Esophagus muscularis mucosa (tissue), 4 donors: ENCODE measurements around the gene PDCD6IP. TPM values are rescaled to one million over a fixed set of nuclear protein-coding genes. Genes with fewer than 3 reads are reported as not detected.
"Not testable (repeated sequence)": the region's sequence is repeated elsewhere in the genome, so short reads cannot be mapped to it uniquely, and the experiment has no call there.

ENCODE experiments used
- DNase-seq: peaks from one replicate; pipeline ENCODE4 v3.0.0-alpha.2; 2017; ENCODE audit errors: extremely low spot score
- H3K27ac ChIP-seq, 4 donors: fragments of 200-600 bp; sonication (generic); replicated peaks in 1 of 4; 1 replicate in 3 of 4; 2 replicates in 1 of 4; pipeline ENCODE4 v1.5.1; 2016 to 2019; ENCODE audit warnings: mild to moderate bottlenecking in 1 of 4
- H3K27me3 ChIP-seq, 4 donors: fragments of 200-600 bp; sonication (generic); one replicate each; pipeline versions ENCODE4 v1.5.1 to v1.6.0; 2016 to 2019
- H3K36me3 ChIP-seq, 4 donors: fragments of 200-600 bp; sonication (generic); one replicate each; pipeline ENCODE4 v1.5.1; 2016 to 2019
- H3K4me1 ChIP-seq, 4 donors: fragments of 200-600 bp; sonication (generic); one replicate each; pipeline ENCODE4 v1.5.1; 2016 to 2019
- H3K4me3 ChIP-seq, 4 donors: fragments of 200-600 bp; sonication (generic); 1 replicate in 2 of 4; 2 replicates in 2 of 4; pipeline ENCODE4 v1.5.1; 2016 to 2019; ENCODE audit warnings: mild to moderate bottlenecking in 4 of 4, moderate library complexity in 1 of 4
- H3K9me3 ChIP-seq, 4 donors: fragments of 200-600 bp; sonication (generic); 1 replicate in 3 of 4; 2 replicates in 1 of 4; pipeline ENCODE4 v1.5.1; 2016 to 2019
- EP300 ChIP-seq: sonication (generic); formaldehyde crosslinking; IDR thresholded peaks from one replicate; pipeline ENCODE4 v1.6.1; 2017; ENCODE audit warnings: antibody characterized with exemption
- POLR2A ChIP-seq: fragments of 450-650 bp; IDR thresholded peaks from one replicate; pipeline ENCODE4 v1.6.1; 2017; ENCODE audit warnings: antibody characterized with exemption, moderate library complexity, mild to moderate bottlenecking, low read depth
- POLR2AphosphoS5 ChIP-seq, 2 donors: sonication (generic); formaldehyde crosslinking; IDR thresholded peaks; one replicate each; pipeline ENCODE4 v1.6.1; 2017; ENCODE audit warnings: antibody characterized with exemption in 2 of 2
- WGBS: methylation state at CpG from one replicate; pipeline ENCODE4 v1.1.5; 2018; 5-methylcytosine and 5-hydroxymethylcytosine counted together
- intact Hi-C: fragments of 100-400 bp; cut with DNase I; formaldehyde crosslinking; loops from one replicate; pipeline ENCODE4 v1.15.1; 2023
- total RNA-seq, 4 donors: library from RNA; depleted of rRNA; stranded (reverse); fragments of >200 nt; gene quantifications; one replicate each; pipeline versions ENCODE4 v1.1.0 to v1.2.1, GENCODE V29; 2016
- TF ChIP-seq, protein P1 (sequence below), 3 experiments: fragments of 200-600 bp in 2 of 3; fragments of 450-650 bp in 1 of 3; sonication (generic) in 2 of 3; IDR thresholded peaks; one replicate each; pipeline ENCODE4 v1.5.1; 2017 to 2019; ENCODE audit warnings: antibody characterized with exemption in 3 of 3, mild to moderate bottlenecking in 2 of 3, moderate library complexity in 1 of 3

PDCD6IP gene, protein sequence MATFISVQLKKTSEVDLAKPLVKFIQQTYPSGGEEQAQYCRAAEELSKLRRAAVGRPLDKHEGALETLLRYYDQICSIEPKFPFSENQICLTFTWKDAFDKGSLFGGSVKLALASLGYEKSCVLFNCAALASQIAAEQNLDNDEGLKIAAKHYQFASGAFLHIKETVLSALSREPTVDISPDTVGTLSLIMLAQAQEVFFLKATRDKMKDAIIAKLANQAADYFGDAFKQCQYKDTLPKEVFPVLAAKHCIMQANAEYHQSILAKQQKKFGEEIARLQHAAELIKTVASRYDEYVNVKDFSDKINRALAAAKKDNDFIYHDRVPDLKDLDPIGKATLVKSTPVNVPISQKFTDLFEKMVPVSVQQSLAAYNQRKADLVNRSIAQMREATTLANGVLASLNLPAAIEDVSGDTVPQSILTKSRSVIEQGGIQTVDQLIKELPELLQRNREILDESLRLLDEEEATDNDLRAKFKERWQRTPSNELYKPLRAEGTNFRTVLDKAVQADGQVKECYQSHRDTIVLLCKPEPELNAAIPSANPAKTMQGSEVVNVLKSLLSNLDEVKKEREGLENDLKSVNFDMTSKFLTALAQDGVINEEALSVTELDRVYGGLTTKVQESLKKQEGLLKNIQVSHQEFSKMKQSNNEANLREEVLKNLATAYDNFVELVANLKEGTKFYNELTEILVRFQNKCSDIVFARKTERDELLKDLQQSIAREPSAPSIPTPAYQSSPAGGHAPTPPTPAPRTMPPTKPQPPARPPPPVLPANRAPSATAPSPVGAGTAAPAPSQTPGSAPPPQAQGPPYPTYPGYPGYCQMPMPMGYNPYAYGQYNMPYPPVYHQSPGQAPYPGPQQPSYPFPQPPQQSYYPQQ
- 100 to 1,000 TPM in 3 of 4 donors, 10 to 100 TPM in 1; 88.0 to 192 (median 145) TPM for total RNA-seq

DNA sequence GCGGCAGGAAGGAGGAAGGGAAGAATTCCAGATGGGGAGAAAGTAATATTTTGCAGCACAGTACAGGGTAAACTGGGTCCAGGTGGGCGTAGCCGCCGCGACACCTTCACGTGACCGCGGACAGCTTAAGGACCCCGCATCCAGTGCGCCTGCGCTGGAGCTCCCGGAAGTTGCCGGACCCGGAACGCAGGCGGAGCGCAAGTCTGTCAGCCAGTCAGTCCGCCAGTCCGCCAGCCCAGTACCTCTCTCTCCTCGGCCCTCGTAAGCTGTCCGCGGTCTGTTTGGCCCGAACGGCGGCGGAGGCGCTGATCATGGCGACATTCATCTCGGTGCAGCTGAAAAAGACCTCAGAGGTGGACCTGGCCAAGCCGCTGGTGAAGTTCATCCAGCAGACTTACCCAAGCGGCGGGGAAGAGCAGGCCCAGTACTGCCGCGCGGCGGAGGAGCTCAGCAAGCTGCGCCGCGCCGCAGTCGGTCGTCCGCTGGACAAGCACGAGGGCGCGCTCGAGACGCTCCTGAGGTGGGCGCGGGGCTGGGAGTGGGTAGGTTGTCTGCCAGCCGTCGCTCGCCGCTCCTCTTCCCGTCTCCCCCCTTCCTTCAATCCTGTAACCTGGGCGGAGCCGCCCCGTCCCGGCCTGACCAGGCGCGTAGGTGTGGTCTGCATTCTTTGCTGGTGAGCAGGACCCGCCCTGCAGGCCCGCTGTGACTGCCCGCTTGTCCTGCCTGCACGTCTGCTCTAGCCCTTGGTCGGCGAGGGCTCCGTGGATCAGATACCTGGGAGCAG lies at the start of gene PDCD6IP:
TSS of gene PDCD6IP (plus strand) at position 213 of the 784 bp plus-strand sequence. CDS start at position 312, 99 bp downstream.
- Histone ChIP-seq H3K36me3 (peaks cover 0 to 3% (median 0%) of the 10 kb centered on the region in 4 donors), H3K9me3 (no peaks in the 10 kb centered on the region), H3K27ac (peak within 1 kb of the TSS; percentile 92 to 98 (median 94)), H3K27me3 (no peaks in the 10 kb centered on the region), H3K4me3 (peak within 1 kb of the TSS; percentile 71 to 87 (median 80)), H3K4me1 (peaks cover 32 to 54% (median 45%) of the 10 kb centered on the region in 4 donors)
- DNase-seq: peak; percentile 97
- TF ChIP-seq POLR2A (peak; percentile 80), POLR2AphosphoS5 (IDR thresholded peaks at IDR 0.05) (peak; percentile 91 to 97), EP300 (no peak)
- TF ChIP-seq, protein P1, sequence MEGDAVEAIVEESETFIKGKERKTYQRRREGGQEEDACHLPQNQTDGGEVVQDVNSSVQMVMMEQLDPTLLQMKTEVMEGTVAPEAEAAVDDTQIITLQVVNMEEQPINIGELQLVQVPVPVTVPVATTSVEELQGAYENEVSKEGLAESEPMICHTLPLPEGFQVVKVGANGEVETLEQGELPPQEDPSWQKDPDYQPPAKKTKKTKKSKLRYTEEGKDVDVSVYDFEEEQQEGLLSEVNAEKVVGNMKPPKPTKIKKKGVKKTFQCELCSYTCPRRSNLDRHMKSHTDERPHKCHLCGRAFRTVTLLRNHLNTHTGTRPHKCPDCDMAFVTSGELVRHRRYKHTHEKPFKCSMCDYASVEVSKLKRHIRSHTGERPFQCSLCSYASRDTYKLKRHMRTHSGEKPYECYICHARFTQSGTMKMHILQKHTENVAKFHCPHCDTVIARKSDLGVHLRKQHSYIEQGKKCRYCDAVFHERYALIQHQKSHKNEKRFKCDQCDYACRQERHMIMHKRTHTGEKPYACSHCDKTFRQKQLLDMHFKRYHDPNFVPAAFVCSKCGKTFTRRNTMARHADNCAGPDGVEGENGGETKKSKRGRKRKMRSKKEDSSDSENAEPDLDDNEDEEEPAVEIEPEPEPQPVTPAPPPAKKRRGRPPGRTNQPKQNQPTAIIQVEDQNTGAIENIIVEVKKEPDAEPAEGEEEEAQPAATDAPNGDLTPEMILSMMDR (IDR thresholded peaks at IDR 0.05): peak; percentile 22 to 35 (median 25)
- intact Hi-C loops: no loop called here
- 0% methylated on average over 26 of the region's 69 CpGs for WGBS

DNA sequence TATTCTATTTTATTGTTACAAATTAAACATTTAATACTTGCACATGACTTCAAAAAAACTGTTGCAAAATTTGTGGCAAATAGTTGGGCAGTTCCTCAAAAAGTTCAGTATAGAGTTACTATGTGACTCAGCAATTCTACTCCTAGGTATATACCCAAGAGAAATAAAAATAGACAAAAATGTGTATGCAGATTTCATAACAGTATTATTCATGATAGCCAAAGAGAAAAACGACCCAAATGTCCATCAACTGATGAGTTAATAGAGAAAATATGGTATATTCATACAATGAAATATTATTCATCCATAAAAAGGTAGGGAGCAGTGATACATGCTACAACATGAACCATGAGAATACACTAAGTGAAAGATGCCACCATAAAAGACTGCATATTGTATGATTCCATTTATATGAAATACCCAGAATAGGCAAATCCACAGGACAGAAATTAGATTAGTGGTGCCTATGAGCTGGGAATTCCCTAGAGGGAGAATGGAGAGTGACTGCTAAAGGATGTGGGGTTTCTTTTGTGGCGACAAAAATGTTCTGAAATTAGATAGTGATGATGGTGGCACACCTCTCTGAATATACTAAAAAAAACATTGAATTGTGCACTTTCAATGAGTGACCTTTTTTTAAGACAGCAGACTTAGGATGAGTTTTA lies 48.8 kb upstream of the PDCD6IP start:
- Histone ChIP-seq H3K36me3 (no peaks in the 10 kb centered on the region), H3K4me1 (no peaks in the 10 kb centered on the region), H3K4me3 (no peak overlapping the region), H3K27me3 (peaks cover 0 to 5% (median 0%) of the 10 kb centered on the region in 4 donors), H3K27ac (no peak overlapping the region), H3K9me3 (peaks cover 0 to 11% (median 6%) of the 10 kb centered on the region in 4 donors)
- DNase-seq: no peak
- WGBS: 60% methylated on average over 2 of the region's 2 CpGs
- TF ChIP-seq POLR2A (no peak), POLR2AphosphoS5 (IDR thresholded peaks at IDR 0.05) (no peak), EP300 (no peak)
- TF ChIP-seq, protein P1 (IDR thresholded peaks at IDR 0.05): no peak
- intact Hi-C loops: no loop called here

DNA sequence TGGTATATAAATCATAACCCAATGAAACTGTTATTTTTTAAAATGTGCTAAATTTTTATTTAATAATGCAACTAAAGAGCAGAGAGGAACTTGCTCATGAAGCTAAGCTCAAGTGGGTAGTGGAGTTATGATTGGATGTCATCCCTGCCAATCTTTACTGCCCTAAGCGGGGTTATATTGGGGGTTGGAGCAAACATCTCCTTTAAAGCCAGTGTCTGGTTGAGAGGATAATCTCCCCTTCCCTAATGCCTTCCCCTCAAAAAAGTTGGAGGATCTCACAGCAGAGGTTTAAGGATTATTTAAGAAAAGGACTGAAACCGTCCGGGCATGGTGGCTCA lies 48.2 kb upstream of the PDCD6IP start:
- no peaks in the 10 kb centered on the region for H3K36me3 ChIP-seq
- TF ChIP-seq, protein P1 (IDR thresholded peaks at IDR 0.05): no peak
- TF ChIP-seq POLR2A (no peak), EP300 (no peak), POLR2AphosphoS5 (IDR thresholded peaks at IDR 0.05) (no peak)

DNA sequence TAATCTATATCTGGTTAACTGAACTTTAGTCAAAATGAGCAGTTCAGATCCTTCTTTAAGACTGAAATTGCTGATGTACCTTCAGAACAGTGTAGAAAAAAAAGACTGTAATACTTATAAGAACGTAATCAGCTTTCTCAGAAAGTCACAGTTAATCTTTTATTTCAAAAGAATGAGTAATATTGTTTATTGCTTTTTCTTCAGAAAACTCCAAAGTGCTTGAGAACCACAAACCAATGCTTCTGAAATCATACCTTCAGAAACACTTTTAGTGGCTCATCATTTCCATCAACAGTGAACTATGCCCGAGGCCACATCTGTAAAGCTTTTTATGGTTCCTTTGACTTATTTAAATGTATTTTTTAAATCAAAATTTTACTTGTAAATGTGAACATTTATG lies 47.1 kb upstream of the PDCD6IP start:
- WGBS: 85% methylated on average over 2 of the region's 2 CpGs
- no peak for TF ChIP-seq POLR2A
- TF ChIP-seq, protein P1 (IDR thresholded peaks at IDR 0.05): no peak
- Histone ChIP-seq H3K27me3 (peaks cover 0 to 5% (median 0%) of the 10 kb centered on the region in 4 donors), H3K4me3 (no peak overlapping the region), H3K36me3 (no peaks in the 10 kb centered on the region), H3K9me3 (peaks cover 0 to 14% (median 9%) of the 10 kb centered on the region in 4 donors), H3K4me1 (no peaks in the 10 kb centered on the region), H3K27ac (no peak overlapping the region)
- intact Hi-C loops: no loop called here
- DNase-seq: no peak

More for the DNA sequence above, 48.2 kb upstream of the PDCD6IP start:
- intact Hi-C loops: no loop called here
- no peaks in the 10 kb centered on the region for H3K4me1 ChIP-seq
- H3K27me3 ChIP-seq: peaks cover 0 to 5% (median 0%) of the 10 kb centered on the region in 4 donors
- 82% methylated on average over 3 of the region's 3 CpGs for whole genome bisulfite sequencing
- no peak for DNase-seq
- peaks cover 0 to 14% (median 9%) of the 10 kb centered on the region in 4 donors for H3K9me3 ChIP-seq
- H3K27ac ChIP-seq: no peak overlapping the region
- H3K4me3 ChIP-seq: no peak overlapping the region

DNA sequence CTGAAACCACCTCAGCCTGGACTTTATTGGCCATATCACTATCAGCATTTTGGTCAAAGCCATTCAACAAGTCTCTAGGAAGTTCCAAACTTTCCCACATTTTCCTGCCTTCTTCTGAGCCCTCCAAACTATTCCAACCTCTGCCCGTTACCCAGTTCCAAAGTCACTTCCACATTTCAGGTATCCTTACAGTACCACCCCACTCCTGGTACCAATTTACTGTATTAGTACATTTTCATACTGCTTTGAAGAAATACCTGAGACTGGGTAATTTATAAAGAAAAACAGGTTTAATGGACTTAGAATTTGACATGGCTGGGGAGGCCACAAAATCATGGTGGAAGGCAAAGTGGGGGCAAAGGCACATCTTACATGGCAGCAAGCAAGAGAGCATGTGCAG lies 44.0 kb upstream of the PDCD6IP start:
- H3K27ac ChIP-seq, H3K36me3 ChIP-seq, H3K4me1 ChIP-seq, H3K4me3 ChIP-seq, H3K27me3 ChIP-seq, intact Hi-C loops, DNase-seq: not testable (repeated sequence)
- WGBS: 92% methylated on average over 1 of the region's 1 CpG
- peaks cover 0 to 14% (median 9%) of the 10 kb centered on the region in 4 donors for H3K9me3 ChIP-seq
